ENCODE results near the gene GPR15. TPM values are rescaled to one million over a fixed set of nuclear protein-coding genes. Genes with fewer than 3 reads are reported as not detected.

Gene GPR15
- total RNA-seq, 1 experiment from 2014 or later, result not detected

- ChIA-PET CTCF (no interaction called here), POLR2A (no interaction called here)
- DNase-seq (ENCODE audit: low spot score) (no peak), ATAC-seq (no peak)
- Mint-ChIP-seq H3K27ac (no peak overlapping the region), H3K27me3 (ENCODE audit: low read depth) (no peaks in the 10 kb centered on the region), H3K36me3 (no peaks in the 10 kb centered on the region), H3K4me3 (no peak overlapping the region), H3K9me3 (peaks cover 3% of the 10 kb centered on the region; the same call in 1 of the 2 replicates), H3K4me1 (peaks cover 3% of the 10 kb centered on the region; the same call in 1 of the 2 replicates)
- no peak for TF ChIP-seq ZNF232 (CRISPR knock-in tag; IDR thresholded peaks at IDR 0.05)
- TF ChIP-seq, protein P1, sequence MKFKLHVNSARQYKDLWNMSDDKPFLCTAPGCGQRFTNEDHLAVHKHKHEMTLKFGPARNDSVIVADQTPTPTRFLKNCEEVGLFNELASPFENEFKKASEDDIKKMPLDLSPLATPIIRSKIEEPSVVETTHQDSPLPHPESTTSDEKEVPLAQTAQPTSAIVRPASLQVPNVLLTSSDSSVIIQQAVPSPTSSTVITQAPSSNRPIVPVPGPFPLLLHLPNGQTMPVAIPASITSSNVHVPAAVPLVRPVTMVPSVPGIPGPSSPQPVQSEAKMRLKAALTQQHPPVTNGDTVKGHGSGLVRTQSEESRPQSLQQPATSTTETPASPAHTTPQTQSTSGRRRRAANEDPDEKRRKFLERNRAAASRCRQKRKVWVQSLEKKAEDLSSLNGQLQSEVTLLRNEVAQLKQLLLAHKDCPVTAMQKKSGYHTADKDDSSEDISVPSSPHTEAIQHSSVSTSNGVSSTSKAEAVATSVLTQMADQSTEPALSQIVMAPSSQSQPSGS (CRISPR knock-in tag; IDR thresholded peaks at IDR 0.05; ENCODE audit: borderline replicate concordance, low read depth), result no peak
Measured at GRCh38 chr3:98541695-98542094, 9.9 kb downstream of the GPR15 start.

- no peak for ATAC-seq
- POLR2A ChIA-PET, result no interaction called here
- Mint-ChIP-seq H3K9me3 (peaks cover 3% of the 10 kb centered on the region; the same call in 1 of the 2 replicates), H3K27ac (no peak overlapping the region), H3K36me3 (no peaks in the 10 kb centered on the region), H3K4me1 (0 out of 2 replicates have a peak, but pooled peaks cover 2% of the 10 kb centered on the region), H3K27me3 (ENCODE audit: low read depth) (no peaks in the 10 kb centered on the region), H3K4me3 (no peak overlapping the region)
- DNase-seq (ENCODE audit: low spot score), result no peak
- CTCF ChIA-PET, result no interaction called here
- no peak for TF ChIP-seq USF1 (CRISPR knock-in tag; IDR thresholded peaks at IDR 0.05)
- TF ChIP-seq FOXK1 (CRISPR knock-in tag; IDR thresholded peaks at IDR 0.05), result no peak
- TF ChIP-seq, protein P2, sequence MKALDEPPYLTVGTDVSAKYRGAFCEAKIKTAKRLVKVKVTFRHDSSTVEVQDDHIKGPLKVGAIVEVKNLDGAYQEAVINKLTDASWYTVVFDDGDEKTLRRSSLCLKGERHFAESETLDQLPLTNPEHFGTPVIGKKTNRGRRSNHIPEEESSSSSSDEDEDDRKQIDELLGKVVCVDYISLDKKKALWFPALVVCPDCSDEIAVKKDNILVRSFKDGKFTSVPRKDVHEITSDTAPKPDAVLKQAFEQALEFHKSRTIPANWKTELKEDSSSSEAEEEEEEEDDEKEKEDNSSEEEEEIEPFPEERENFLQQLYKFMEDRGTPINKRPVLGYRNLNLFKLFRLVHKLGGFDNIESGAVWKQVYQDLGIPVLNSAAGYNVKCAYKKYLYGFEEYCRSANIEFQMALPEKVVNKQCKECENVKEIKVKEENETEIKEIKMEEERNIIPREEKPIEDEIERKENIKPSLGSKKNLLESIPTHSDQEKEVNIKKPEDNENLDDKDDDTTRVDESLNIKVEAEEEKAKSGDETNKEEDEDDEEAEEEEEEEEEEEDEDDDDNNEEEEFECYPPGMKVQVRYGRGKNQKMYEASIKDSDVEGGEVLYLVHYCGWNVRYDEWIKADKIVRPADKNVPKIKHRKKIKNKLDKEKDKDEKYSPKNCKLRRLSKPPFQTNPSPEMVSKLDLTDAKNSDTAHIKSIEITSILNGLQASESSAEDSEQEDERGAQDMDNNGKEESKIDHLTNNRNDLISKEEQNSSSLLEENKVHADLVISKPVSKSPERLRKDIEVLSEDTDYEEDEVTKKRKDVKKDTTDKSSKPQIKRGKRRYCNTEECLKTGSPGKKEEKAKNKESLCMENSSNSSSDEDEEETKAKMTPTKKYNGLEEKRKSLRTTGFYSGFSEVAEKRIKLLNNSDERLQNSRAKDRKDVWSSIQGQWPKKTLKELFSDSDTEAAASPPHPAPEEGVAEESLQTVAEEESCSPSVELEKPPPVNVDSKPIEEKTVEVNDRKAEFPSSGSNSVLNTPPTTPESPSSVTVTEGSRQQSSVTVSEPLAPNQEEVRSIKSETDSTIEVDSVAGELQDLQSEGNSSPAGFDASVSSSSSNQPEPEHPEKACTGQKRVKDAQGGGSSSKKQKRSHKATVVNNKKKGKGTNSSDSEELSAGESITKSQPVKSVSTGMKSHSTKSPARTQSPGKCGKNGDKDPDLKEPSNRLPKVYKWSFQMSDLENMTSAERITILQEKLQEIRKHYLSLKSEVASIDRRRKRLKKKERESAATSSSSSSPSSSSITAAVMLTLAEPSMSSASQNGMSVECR (CRISPR knock-in tag; IDR thresholded peaks at IDR 0.05; ENCODE audit: borderline replicate concordance), result no peak
- TF ChIP-seq ESRRA (CRISPR knock-in tag; IDR thresholded peaks at IDR 0.05; ENCODE audit: borderline replicate concordance), result no peak
- TF ChIP-seq SMAD4 (CRISPR knock-in tag; IDR thresholded peaks at IDR 0.05), result no peak
Measured at GRCh38 chr3:98542623-98543022, 10.8 kb downstream of the GPR15 start.

GRCh38 chr3:98545940-98546339 lies 14.2 kb downstream of the GPR15 start:
- ATAC-seq (no peak), DNase-seq (ENCODE audit: low spot score) (no peak)
- Mint-ChIP-seq H3K4me1 (peaks cover 7% of the 10 kb centered on the region; the same call in 1 of the 2 replicates), H3K9me3 (peaks cover 3% of the 10 kb centered on the region; the same call in 1 of the 2 replicates), H3K4me3 (no peak overlapping the region), H3K27me3 (ENCODE audit: low read depth) (no peaks in the 10 kb centered on the region), H3K27ac (no peak overlapping the region; the same call in 1 of the 2 replicates), H3K36me3 (no peaks in the 10 kb centered on the region)
- CTCF ChIA-PET, result no interaction called here
- POLR2A ChIA-PET, result no interaction called here
- TF ChIP-seq, protein P2 (CRISPR knock-in tag; IDR thresholded peaks at IDR 0.05; ENCODE audit: borderline replicate concordance), result no peak
- TF ChIP-seq ZNF423 (CRISPR knock-in tag; IDR thresholded peaks at IDR 0.05), result no peak
- no peak for TF ChIP-seq TEAD1 (CRISPR knock-in tag; IDR thresholded peaks at IDR 0.05)
- TF ChIP-seq ATF6 (CRISPR knock-in tag; IDR thresholded peaks at IDR 0.05), result no peak
- no peak for TF ChIP-seq ZNF416 (CRISPR knock-in tag; IDR thresholded peaks at IDR 0.05)
- no peak for TF ChIP-seq MAX (CRISPR knock-in tag; IDR thresholded peaks at IDR 0.05)
- TF ChIP-seq, protein P3, sequence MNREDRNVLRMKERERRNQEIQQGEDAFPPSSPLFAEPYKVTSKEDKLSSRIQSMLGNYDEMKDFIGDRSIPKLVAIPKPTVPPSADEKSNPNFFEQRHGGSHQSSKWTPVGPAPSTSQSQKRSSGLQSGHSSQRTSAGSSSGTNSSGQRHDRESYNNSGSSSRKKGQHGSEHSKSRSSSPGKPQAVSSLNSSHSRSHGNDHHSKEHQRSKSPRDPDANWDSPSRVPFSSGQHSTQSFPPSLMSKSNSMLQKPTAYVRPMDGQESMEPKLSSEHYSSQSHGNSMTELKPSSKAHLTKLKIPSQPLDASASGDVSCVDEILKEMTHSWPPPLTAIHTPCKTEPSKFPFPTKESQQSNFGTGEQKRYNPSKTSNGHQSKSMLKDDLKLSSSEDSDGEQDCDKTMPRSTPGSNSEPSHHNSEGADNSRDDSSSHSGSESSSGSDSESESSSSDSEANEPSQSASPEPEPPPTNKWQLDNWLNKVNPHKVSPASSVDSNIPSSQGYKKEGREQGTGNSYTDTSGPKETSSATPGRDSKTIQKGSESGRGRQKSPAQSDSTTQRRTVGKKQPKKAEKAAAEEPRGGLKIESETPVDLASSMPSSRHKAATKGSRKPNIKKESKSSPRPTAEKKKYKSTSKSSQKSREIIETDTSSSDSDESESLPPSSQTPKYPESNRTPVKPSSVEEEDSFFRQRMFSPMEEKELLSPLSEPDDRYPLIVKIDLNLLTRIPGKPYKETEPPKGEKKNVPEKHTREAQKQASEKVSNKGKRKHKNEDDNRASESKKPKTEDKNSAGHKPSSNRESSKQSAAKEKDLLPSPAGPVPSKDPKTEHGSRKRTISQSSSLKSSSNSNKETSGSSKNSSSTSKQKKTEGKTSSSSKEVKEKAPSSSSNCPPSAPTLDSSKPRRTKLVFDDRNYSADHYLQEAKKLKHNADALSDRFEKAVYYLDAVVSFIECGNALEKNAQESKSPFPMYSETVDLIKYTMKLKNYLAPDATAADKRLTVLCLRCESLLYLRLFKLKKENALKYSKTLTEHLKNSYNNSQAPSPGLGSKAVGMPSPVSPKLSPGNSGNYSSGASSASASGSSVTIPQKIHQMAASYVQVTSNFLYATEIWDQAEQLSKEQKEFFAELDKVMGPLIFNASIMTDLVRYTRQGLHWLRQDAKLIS (CRISPR knock-in tag; IDR thresholded peaks at IDR 0.05; ENCODE audit: borderline replicate concordance), result no peak
- TF ChIP-seq ZNF671 (CRISPR knock-in tag; IDR thresholded peaks at IDR 0.05), result no peak

Measured in WTC11 (cell line).